Pulmonary artery endothelial cell (primary cell): ENCODE measurements around the gene CD74. TPM values are rescaled to one million over a fixed set of nuclear protein-coding genes. Genes with fewer than 3 reads are reported as not detected.
"Not testable (repeated sequence)": the region's sequence is repeated elsewhere in the genome, so short reads cannot be mapped to it uniquely, and the experiment has no call there.

Experiments used
- DNase-seq: peaks from one replicate; pipeline ENCODE4 v3.0.0-alpha.2; 2011; ENCODE audit warnings: low read depth, low spot score
- total RNA-seq: library from RNA; depleted of rRNA; stranded (reverse); fragments of >200 nt; gene quantifications from 2 replicates; pipeline ENCODE4 v1.2.3, GENCODE V29; 2014

Gene CD74
- 0.07 and 1.6 TPM in 2 replicates for total RNA-seq

GRCh38 chr5:150412319-150413175 is at the start of gene CD74:
Gene CD74, minus strand, starts transcription at chr5:150412910. Its CDS starts 161 bp downstream, at chr5:150412749.
- DNase-seq, result no peak

GRCh38 chr5:150461231-150461630 is 48.5 kb upstream of the CD74 start:
- DNase-seq, result no peak

- DNase-seq, result no peak
Observed at GRCh38 chr5:150460781-150461180, 48.1 kb upstream of the CD74 start.

GRCh38 chr5:150458802-150459557 is 46.3 kb upstream of the CD74 start:
- no peak for DNase-seq

- DNase-seq, result no peak
Observed at GRCh38 chr5:150457562-150458240, 45.0 kb upstream of the CD74 start.

GRCh38 chr5:150457121-150457520 is 44.4 kb upstream of the CD74 start:
- no peak for DNase-seq

- DNase-seq, result no peak
Observed at GRCh38 chr5:150454492-150455229, 42.0 kb upstream of the CD74 start.

- not testable (repeated sequence) for DNase-seq
Observed at GRCh38 chr5:150454027-150454426, 41.3 kb upstream of the CD74 start.

GRCh38 chr5:150452914-150453313 is 40.2 kb upstream of the CD74 start:
- no peak for DNase-seq

- no peak for DNase-seq
Observed at GRCh38 chr5:150451594-150451993, 38.9 kb upstream of the CD74 start.

- peak; percentile 81 for DNase-seq
Observed at GRCh38 chr5:150449517-150450339, 37.0 kb upstream of the CD74 start, which contains the start of gene RPS14. Gene RPS14, minus strand, starts transcription at chr5:150449739. Its CDS starts 2,006 bp downstream, at chr5:150447733.

- DNase-seq, result no peak
Observed at GRCh38 chr5:150448952-150449516, 36.3 kb upstream of the CD74 start.

GRCh38 chr5:150448334-150448733 is 35.6 kb upstream of the CD74 start:
- no peak for DNase-seq

GRCh38 chr5:150447188-150447587 is 34.5 kb upstream of the CD74 start:
- DNase-seq, result no peak

- no peak for DNase-seq
Observed at GRCh38 chr5:150446583-150446982, 33.9 kb upstream of the CD74 start.

GRCh38 chr5:150446088-150446487 is 33.4 kb upstream of the CD74 start:
- no peak for DNase-seq

- no peak for DNase-seq
Observed at GRCh38 chr5:150444770-150445169, 32.1 kb upstream of the CD74 start.

GRCh38 chr5:150443242-150444075 is 30.7 kb upstream of the CD74 start:
- no peak for DNase-seq

- DNase-seq, result no peak
Observed at GRCh38 chr5:150442699-150443080, 30.0 kb upstream of the CD74 start.
